Measurements from ENCODE around the gene HOXD1.

Gene HOXD1

DNA sequence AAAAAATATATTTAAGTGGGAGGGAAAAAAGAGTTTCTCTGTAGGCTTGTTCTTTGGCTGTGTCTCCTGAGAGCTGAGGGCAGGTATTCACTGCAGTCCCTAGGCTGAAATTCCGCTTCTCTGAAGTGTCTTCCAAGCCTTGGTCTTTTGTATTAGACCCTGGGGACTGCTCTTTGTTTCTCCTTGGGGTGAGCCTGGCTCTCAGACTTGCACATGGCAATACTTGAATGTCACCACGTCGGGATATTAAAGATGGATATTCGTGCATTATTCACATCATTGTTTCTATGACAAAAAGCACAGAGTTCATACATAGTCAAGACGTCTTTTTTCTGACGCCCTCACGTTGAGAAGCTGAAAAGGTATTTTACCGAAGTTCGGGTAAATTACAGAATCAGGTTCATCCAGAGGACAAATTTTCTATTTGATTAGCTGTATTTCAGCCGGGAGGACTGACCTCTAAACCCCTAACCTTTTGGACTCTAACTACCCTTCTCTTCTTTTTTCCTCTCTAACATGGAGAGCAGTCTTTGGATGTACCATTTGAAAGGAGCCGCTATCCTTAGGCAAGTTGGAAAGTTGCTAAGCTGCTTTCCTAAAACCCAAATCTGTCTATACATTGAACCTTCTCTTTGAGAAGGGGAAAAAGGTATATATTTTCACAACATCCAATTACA is 33.8 kb upstream of the HOXD1 start:
- no peak for DNase-seq

DNA sequence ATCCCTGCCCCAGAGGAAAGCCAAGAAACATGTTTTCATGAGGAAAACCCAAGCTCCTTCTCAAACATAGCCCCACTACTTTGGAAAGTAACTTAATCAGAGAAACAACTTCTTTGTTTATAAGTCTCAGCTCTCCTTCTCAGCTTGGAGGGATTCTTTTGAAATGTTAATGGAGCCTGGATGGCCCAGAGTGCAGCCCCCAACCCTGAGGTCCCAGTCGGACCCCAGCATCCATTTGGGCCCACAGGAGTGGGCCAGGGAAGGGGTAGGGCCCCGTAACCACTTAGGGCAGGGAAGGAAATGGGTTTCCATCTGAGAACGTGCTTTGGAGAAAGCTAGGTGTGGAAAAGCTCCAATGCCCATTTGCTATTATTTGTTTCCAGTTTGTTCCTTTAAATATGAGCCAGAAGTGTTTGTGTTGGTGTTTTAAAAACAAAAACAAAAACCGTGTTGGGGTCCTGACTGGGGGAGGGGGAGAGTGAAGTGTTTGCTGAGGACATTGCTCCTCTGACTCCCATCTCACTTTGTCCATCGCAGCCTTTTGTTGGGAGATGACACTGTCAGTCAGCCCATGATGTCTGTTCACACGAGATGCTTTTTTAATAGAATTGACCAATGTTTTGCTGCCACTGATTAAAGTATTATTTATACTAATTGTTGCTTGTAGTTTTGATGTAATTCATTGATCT is 33.0 kb upstream of the HOXD1 start:
- DNase-seq = no peak

DNA sequence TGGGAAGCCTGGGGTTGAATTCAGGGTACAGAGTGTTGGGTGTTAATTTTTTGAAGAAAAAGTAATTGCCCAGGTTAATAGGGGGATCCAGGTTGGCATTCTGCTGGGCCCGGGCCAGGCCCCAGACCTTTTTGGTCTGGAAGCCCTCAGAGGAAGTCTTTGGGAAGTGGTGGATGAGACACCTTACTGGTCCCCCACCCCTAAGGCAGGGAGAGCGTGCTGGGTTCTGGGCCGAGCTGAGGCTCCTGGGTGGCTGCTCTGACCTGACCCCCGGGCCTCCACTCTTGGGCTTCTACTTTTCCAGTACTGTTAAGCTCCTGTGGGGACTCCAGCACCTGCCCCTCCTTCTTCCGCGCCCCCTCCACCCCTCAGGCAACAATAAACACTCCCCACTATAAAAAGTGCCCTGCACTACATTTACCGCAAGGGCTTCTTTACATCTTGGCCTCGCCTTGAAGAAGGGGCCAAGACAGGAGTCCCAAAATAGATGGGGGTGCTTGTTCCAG is 32.1 kb upstream of the HOXD1 start:
- DNase-seq = no peak

DNA sequence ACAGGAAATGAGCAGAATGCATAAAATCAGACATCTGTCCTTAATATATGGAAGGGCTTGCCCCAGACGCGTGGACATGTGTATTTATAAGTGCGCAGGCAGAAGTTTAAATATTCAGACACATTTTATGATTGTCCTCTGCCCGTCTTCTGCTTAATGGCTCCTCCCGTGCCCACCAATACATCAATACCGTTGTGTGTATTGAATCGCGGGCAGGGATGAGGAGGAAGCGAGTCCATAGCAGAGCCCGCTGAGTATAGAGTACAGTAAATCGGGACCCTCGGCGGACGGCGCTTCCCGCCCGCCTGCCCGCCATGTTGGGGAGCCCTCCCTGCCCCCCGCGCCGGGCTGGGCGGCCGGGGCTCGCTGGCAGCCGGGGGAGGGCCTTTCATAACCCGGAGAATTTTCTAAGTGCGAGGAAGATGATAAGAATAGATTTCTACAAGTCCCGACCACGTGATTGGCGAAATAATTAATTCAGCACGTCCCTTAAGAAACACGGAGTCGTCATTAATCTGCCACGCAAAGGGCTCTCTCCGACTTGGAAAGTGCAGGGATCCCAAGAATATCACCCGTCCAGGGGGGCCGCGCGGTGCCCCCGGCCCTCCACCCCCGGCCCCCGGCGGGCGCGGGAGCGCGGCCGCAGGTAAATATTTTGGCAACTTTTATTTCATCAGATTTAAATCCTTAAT is 31.5 kb upstream of the HOXD1 start, which contains the start of gene HOXD3:
TSS of gene HOXD3 (plus strand) at position 501 of the 692 bp plus-strand sequence. CDS start 11,808 bp downstream, outside the sequence.
- no peak for DNase-seq

DNA sequence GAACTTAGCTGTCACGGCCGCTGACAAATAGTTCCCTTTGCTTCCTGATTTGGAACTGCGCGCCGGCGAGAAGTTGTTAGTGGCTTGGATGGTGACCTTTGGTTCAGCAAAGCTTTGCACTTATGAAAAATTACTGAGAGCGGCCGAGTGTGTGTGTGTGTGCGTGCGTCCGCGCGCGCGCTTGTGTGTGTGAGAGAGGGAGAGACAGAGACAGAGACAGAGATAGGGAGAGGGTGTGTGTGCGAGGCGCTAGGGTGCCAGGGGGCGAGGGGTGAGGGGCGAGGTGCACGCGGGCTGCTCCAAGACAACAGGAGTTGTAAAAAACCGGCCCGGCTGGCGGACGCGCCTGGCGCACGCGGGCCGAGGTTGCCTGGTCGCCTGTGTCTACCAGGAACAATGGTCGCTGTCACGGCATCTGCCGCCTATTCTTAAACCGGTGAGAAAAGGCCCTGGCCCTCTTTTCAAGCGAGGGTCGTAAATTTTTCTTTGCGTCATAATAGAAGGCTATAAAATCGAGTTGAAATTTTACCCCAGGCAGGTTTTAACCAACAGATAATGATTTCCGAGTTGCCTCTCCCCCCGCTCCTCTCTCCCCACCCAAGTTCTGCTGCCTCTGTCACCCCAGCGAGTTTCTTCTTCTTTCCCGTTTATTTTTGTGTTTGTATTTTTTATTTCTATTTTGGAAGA is 30.8 kb upstream of the HOXD1 start:
- DNase-seq = no peak

DNA sequence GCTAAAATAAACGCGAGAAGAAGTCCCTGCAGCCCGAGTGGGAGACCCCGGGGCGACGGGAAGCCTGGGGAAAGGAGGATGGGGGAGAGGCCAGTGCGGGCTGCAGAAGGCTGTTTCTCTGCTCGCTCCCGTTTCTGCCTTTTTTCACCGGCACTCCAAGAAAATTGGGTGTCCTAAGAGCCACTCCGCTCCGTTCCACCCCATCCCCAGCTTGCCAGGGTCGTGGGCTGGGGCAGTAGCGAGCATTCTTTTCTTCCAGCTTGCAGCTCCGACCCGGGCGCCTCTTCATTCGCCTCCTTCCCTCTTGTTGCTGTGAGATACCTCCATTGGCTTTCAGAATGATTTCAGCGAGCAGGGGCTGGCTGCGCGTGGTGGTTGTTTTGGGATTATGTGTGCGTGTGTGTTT is 30.3 kb upstream of the HOXD1 start:
- no peak for DNase-seq

DNA sequence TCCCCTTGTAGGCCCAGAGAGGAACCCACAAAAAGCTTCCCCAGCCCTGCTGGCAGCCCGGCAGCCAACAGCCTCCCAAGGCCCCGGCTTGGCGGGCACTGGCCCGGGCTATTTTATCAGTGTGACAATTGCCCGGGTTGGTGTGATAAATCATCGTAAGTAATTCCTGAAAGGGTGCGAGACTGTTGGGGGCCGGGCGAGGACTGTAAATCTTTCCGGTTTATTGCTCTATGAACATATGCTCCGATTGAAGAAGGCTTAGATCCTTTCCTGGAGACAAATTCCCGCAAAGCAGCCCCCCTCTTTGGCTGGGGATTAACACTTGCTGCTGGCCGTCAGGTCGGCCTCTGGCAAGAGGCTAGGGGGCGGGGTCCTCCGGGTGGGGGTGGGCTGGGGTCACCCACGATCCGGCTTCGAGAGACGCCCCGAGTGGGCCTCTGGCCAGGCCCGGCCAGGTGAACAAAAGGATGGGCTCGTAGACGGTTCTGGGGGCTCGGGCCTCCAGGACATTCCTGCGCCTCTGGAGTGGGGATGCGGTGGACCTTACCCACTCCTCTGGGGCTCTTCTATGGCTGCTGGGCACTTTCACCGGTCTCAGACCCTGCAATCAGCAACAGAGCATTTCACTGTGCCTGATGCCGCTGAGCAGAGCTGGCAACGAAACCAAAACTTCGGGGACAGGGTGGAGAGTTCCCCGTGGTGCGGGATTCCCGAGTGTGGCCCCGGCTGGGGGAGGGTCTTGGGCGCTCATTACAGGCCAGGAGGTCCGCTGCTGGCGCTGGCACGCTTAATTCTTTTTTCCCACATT is 29.4 kb upstream of the HOXD1 start:
- no peak for DNase-seq

DNA sequence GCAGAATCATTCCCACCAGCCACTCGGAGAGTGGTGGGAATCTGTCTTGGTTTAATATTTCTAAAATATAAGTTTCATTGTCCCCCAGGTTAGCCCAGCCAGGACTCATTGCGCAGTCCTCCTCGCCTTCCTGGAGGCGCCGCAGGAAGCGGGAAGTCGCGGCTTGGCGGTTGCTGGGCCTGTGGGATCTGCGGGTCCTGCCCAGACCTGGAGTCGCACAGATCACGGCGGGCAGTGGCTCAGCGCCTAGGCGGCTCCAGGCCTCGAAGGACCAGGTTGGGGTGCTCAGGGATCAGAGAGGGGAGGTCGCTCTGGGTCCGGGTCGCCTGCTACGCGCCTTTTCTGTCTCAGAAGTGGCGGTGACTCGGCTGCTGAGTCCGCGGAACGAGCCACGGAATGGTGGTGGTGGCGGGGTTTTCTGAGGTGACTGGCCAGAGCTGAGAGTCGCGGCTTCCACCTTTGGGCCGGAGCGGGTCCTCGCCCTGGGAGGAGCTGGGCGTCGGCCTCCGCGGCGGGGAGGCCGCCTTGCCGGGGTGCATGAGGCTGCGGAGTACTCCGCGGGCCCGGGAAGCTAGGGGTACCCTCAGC is 28.7 kb upstream of the HOXD1 start:
- no peak for DNase-seq

DNA sequence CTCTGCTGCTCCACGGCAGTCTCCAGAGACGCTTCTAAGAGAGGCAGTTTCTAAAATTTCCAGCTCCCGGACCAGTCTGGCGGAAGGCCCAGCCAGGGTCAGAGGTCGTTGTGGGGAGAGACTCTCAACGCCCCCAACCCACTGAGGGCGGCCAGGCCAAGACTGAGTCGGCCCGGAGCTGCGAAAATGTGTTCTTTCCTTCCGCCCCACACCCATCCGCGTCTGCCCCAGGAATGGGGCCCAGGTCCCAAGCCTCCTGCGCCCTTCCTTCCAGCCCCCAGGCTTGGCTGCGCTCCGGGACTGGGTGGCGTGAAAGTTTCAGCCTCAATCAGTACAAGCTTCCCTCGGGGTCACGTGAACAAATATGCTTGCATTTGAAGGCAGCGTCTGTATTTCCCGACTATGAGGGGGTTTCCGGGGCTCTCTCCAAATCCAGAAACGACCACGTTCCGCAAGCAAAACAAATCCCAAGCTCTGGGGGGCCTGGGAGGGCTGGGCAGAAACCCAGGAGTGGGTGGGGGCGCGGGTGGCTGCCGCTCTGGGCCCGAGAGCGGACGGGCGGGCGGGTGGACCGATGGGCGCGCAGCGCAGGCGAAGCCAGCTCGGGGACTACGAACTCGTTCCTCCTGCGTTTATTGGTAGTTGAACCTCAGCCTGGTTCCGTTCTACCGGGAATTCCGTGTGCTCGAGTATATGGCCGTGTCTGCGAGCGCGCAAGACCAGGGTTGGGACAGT is 28.1 kb upstream of the HOXD1 start:
- DNase-seq = no peak

DNA sequence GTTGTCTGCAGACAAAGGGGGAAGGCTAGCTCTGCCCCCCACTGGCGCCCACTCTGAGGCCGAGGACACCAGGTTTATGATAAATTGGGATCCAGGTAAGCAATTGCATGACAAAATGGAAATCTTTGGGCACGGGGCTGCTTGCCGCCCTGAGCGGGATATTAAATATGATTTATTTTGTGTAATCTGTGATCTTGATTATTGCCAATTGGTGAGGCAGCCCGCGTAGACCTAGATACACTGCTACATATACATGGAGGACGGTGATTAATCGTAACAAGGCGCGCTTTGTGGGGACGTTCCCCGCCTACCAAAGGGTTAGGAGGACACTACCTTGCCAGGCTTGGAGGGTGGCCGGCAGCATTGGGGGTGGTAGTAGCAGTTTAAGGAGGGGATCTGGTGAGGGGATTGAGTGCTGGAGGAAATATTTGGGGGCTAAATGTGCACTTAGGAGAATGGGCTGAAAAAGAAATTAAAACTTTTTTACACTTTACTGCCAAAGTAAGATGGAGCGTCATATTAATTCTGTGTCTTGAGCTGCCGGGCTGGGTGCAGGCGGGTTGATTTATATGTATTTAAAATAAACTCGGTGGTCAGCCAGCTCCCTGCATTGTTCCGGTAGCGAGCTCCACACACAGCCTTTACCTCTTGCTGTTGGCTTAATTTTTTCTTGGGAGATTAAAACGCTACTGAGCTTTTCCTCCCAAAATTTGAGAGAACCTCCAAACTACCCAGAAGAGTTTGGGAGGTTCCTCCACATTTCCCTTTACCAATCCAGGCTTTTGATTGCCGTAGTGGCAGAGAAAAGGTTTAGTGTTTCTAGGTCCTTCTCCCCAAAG is 27.3 kb upstream of the HOXD1 start:
- no peak for DNase-seq

DNA sequence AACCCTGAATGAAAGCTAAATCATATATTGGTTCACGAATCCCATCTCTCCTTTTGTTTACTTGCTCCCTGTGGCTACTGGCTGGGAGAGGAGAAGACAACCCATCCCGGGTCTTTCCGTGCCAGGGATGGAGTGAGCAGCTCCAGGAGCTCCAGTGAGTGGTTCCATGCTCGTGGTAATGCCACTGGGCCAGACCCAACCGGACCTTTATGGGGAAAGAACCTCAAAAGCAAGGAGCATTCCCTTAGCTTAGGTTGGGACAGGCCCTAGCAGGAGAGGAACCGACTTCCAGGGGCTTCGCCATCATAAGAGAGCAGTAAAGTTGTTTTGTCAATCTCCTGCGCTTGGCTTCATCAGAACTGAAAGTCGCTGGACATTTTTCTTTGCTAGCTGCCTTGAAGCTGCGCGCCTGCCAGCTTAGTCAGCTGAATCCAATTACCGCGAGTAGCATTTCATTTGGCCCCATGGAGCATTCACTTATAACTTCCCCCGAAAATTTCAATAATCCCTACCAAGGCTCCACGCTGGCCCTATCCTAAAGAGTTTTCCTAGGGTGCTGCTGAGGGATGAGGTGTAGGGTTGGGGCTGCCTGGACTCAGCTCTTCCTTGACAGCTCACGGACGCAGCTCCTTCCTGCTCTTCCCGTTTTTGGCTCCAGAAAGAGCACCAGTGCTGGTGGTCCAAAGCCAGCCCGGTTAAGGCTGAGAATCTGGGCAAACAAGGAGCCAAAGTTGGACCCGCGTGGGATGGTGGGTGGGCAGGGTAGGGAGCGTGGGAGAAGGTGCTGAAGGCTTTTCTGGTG is 26.4 kb upstream of the HOXD1 start:
- no peak for DNase-seq

DNA sequence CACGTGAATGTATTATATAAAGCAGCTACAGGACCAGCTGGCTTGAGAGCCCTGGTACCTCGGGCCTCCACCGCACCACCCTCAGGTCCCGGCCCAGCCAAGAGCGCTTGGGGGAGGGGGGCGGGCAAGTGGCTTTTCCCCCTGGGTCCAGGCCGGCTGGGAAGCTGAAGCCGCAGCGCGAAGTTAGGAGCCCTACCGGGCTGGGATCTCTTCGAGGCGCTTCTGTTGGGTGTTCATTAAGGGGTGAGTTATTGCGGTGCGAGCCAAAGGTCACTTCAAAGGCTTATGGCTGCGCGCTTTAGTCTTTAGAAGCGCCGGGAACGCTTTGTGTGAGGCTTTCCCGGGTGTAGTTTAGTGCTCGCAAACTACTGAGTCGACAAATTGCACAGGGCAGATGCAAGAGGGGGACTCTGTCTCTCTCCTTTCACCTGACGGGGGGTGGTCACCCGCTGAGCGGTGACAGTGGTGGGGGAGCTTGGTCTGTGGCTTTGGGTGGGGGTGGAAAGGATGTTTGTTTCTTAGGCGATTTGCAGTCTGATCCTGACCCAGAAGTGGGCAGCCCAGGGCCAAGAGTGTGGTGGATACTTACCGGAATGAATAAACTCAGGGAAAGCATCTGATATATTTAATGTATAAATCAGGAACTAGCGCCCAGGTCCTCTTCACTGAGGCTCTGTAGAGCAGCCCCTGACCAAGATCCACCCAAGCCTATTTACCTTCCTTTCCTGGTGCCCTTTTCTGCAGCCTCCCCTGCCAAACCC is 25.4 kb upstream of the HOXD1 start:
- no peak for DNase-seq

DNA sequence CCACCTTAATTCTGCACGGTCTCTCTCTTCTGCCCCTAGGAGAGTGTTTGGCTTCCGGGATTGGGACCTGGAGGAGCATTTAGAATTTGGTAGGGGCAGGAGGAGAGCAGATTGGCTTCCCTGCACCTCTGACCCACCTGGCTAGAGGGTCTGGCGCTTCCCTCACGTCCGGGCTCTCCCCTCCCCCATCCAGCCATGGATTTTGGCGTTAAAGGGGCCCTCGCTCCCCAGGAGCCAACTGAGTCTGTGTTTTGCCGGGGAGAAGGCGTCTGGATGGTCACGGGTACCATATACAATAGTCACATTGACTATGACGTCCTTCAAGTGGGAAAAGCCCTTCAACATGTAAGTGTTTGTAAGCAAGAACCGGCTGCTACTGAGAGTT is 24.8 kb upstream of the HOXD1 start:
- DNase-seq = no peak

DNA sequence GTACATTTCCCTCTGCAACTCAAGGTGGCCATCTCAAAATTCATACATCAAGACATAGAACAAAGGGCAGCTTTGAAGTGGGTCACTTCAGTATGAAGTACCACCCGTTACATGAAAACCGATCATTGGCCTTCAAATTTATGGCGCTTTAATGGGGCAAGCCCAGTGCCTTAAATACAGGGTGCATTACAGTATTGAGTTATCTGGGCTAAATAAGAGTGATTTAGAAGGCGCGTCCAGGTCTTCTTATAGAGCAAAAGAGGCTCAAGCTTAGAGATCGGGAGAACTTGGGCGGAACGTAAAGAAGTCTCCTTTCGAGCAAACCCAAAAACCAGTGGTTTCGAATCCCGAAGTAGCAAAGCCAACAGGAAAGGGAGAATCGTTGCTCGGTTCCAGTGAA is 24.3 kb upstream of the HOXD1 start:
- DNase-seq = no peak

DNA sequence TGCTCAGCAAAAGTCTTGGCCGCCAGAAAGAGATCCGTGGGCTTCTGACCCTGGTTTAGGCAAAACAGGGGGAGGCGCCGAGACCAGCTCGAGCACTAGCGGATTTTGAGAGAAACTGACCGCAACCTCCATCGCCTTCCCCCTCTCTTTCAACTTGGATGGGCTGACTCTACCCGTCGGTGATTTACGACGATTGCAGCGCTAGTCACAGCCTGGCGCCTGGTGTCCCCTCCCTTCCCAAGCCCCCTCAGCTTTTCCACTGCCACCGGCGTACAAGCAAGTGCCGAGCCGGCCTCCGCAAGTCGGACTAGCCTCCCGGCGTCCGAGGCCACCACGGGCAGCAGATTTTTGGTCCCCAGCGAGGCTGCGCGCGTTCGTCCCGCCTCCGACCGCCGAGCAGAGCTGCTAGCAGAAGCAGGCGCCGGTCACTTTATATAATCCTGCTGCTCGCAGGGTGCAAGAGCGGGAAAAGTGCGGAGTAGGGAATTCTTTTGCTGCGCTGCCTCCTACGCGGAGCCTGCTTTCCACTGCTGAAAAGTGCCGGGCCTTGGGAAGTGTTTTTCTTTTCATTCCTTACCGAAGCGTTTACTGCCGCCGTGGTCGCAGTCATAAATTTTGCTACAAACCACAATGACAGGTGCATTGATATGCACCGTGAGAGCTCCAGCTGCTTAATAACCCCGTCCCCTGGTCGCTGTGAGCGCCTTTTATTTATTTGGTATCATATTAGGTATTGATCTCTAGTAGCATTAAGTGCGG is 23.7 kb upstream of the HOXD1 start:
- no peak for DNase-seq

DNA sequence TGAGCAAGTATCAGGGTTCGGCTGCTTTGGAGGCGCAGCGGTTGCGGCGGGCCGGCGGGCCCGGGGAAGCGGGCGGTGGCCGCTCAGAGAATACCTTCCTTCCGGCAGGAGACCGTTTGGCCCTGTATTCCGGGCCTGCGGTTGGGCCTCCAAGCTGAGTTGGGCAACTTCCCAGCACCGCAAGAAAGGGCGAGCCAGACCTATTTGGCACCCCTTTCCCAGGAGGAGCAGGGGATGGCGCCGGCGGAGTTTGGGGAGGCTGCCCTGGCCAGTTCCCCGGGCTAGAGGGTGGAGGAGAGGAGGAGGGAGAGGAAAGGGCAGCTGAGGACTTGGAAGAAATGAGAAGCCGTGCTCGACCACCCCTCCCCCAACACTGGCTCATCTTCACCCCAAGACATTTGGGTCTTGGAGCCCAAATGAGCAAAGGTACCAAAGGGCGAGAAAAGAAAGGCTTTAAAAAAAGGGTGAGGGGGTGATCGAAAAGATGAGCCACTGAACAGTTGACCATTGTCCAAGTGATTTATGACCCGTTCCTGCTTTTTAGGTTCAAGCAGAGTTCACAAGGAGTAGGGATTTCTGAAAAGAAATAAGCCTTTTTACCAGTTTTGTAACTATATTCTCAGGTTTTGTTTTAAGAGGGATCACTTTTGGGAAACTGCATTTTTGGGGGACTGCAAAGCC is 23.0 kb upstream of the HOXD1 start:
- DNase-seq = no peak

DNA sequence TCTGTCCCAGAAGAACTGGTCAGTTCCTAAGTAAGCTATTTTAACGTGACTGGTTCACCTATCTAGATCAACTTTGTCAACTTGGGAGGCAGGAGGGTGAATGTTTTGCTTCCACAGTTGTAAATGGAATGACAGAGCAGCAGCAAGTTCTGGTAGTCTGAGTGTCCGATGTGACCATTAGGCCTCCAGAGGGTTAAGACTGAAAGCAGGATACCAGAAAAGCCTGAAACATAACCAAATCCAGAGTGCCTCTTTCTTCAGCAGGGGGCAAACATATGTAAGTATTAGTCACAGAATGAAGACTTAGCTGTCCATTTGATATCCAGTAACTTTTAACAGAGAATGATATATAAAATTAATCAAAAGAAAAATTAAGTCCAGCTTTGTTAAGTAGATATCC is 22.2 kb upstream of the HOXD1 start:
- no peak for DNase-seq
